Bronchial epithelial cell (primary cell): ENCODE data around the gene SPRING1. TPM values are rescaled to one million over a fixed set of nuclear protein-coding genes. Genes with fewer than 3 reads are reported as not detected.

Experiments used
- DNase-seq: peaks from one replicate; pipeline ENCODE4 v3.0.0-alpha.2; 2010; ENCODE audit warnings: low read depth
- FAIRE-seq: peaks from 2 replicates; lab custom pipeline; 2011; peaks lifted over from hg19 to GRCh38; lab: Jason Lieb, UNC
- H3K27me3 ChIP-seq: 2 replicates; pipeline ENCODE4 v1.5.1; 2011; ENCODE audit warnings: low read length; ENCODE audit not compliant: control insufficient read depth, insufficient read depth
- H3K36me3 ChIP-seq: 2 replicates; pipeline ENCODE4 v1.5.1; 2011; ENCODE audit warnings: low read length; ENCODE audit not compliant: control insufficient read depth, insufficient read depth
- H3K4me3 ChIP-seq: 2 replicates; pipeline ENCODE4 v1.5.1; 2011; ENCODE audit warnings: mild to moderate bottlenecking, low read depth, low read length, control low read depth
- total RNA-seq: library from RNA; depleted of rRNA; stranded (reverse); fragments of >200 nt; gene quantifications from 2 replicates; pipeline ENCODE4 v1.2.1, GENCODE V29; 2014
- TF ChIP-seq, protein P1 (sequence below): IDR thresholded peaks from 2 replicates; pipeline ENCODE4 v1.5.1; 2011; ENCODE audit warnings: mild to moderate bottlenecking, moderate library complexity, low read length, control low read depth, inconsistent platforms; ENCODE audit not compliant: insufficient read depth, severe bottlenecking

SPRING1 gene
- total RNA-seq, 1 donor from 2014 or later: 29.7 TPM

DNA sequence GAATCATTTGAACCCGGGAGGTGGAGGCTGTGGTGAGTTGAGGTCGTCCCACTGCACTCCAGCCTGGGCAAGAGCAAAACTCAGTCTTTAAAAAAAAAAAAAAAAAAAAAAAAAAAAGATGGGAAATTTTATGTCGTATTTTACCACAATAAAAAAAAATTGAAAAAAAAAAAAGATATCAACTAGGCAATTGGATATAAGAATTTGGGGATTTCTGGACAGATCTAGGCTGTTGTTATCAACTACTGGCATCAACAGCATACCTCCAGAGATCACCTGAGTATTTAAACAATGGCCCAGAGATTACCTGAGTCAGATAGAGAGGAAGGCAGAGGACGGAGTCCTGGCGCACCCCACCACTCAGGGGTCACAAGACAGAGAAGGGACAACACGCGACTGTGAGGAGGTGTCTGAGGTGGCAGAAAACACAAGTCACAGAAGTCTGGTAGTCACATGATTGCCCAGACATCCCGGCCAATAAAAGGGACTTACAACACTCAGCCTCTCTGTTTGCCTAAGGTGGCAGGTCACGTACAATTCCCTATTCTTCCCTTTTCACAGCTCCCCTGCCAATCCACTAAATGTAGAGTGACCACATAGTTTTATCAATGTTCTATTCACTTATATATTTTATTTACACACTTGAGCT is 1.8 kb downstream of the SPRING1 start:
- Histone ChIP-seq H3K4me3 (no peak overlapping the region), H3K27me3 (no peaks in the 10 kb centered on the region), H3K36me3 (peaks cover 7% of the 10 kb centered on the region)
- TF ChIP-seq, protein P1, sequence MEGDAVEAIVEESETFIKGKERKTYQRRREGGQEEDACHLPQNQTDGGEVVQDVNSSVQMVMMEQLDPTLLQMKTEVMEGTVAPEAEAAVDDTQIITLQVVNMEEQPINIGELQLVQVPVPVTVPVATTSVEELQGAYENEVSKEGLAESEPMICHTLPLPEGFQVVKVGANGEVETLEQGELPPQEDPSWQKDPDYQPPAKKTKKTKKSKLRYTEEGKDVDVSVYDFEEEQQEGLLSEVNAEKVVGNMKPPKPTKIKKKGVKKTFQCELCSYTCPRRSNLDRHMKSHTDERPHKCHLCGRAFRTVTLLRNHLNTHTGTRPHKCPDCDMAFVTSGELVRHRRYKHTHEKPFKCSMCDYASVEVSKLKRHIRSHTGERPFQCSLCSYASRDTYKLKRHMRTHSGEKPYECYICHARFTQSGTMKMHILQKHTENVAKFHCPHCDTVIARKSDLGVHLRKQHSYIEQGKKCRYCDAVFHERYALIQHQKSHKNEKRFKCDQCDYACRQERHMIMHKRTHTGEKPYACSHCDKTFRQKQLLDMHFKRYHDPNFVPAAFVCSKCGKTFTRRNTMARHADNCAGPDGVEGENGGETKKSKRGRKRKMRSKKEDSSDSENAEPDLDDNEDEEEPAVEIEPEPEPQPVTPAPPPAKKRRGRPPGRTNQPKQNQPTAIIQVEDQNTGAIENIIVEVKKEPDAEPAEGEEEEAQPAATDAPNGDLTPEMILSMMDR: no peak
- FAIRE-seq: no peak
- DNase-seq: no peak

DNA sequence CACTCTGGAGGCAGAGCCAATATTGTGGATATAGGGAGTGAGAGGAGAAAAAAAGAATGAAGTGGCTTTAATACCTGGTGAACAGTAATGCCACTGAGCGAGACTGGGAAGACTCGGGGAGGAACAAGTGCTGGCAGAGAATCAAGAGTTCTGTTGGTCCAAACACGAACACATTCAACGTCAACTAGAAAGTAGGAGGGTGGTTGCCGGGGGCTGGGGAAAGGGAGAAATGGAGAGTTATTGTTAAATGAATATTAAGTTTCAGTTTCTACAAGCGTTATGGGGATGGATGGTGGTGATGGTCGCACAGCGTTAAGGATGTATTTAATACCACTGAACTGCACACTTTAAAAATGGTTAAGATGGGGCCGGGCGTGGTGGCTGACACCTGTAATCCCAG is 2.8 kb downstream of the SPRING1 start:
- no peak overlapping the region for H3K4me3 ChIP-seq
- peaks cover 7% of the 10 kb centered on the region for H3K36me3 ChIP-seq
- TF ChIP-seq, protein P1: no peak
- no peaks in the 10 kb centered on the region for H3K27me3 ChIP-seq
- DNase-seq (no peak), FAIRE-seq (no peak)

DNA sequence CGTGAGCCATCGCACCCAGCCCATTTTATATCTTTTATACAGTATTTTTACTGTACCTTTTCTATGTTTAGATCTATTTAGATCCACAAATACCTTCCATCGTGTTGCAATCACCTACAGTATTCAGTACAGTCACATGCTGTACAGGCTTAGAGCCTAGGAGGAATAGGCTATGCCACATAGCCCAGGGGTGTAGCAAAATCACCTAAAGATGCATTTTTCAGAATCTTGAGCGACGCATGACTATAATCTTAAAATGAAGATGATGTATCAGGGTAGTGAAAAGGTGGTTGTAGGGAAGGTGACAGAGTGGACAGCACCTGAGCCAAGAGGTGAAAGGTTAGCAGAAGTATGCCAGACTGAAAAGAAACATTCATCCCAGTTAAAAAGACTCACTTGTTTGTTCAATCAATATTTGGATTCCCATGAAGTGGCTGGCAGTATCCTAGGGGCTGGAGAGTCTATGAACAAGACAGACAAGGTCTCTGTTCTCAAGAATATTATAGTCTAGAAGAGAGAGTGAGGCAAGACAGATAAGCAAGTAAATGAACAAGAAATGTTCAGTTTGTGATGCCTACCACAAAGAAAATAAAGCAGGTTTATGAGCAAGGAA is 3.6 kb downstream of the SPRING1 start:
- H3K4me3 ChIP-seq: no peak overlapping the region
- TF ChIP-seq, protein P1: no peak
- DNase-seq (no peak), FAIRE-seq (no peak)
- peaks cover 7% of the 10 kb centered on the region for H3K36me3 ChIP-seq
- no peaks in the 10 kb centered on the region for H3K27me3 ChIP-seq

DNA sequence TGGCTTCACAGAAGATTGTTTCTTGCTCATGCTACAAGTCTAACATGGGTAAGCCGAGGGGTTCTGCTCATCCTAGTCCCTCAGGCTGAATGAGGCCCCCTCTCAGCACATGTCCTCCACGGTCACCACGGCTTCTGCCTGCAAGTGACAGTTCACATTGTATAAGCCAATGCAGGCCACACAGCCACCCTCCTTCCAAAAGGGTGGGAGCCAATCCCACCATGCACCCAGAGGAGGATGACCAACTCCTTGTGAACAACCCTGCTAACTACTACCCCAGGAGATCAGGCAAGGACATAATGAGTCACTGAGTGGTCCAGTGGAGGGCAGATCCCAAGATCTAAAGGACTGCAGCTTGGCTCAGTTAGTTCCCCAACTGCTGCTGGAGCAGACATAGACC is 6.1 kb downstream of the SPRING1 start:
- FAIRE-seq (no peak), DNase-seq (no peak)
- peaks cover 7% of the 10 kb centered on the region for H3K36me3 ChIP-seq
- H3K4me3 ChIP-seq: no peak overlapping the region
- no peaks in the 10 kb centered on the region for H3K27me3 ChIP-seq
- TF ChIP-seq, protein P1: no peak

DNA sequence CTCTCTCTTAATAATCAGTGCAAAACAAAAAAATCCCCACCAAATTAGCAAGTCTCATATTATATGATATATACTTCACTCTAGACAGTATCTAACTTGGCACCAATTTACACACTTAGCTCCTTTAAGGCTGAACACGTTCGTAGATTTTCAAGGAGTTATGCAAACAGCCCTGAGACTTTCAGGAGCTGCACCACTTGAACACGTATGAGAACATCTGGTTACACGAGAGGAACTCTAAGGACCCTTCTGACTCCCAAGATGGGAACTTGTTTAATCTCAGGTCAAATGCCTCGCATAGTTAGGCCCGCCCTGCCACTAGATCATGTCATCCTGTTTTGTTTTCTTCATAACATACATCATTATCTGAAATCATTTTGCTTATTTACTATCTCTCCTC is 10.0 kb downstream of the SPRING1 start:
- FAIRE-seq: no peak
- H3K36me3 ChIP-seq: no peaks in the 10 kb centered on the region
- H3K27me3 ChIP-seq: no peaks in the 10 kb centered on the region
- no peak for DNase-seq
- TF ChIP-seq, protein P1: no peak
- H3K4me3 ChIP-seq: no peak overlapping the region
